ENCODE measurements around the gene HHLA2.
"Not testable (repeated sequence)": the region's sequence is repeated elsewhere in the genome, so short reads cannot be mapped to it uniquely, and the experiment has no call there.

HHLA2 gene

GRCh38 chr3:108296239-108296638 is at the start of gene HHLA2:
Gene HHLA2, plus strand, starts transcription at chr3:108296548. Its CDS starts 55,266 bp downstream, at chr3:108351814.
- Histone ChIP-seq H3K4me1 (ENCODE audit: control insufficient read depth in 1 of 2, insufficient read depth in 1 of 2, low read depth in 1 of 2, low read length in 1 of 2) (peaks cover 8 to 12% of the 10 kb centered on the region in 2 experiments), H3K36me3 (no peaks in the 10 kb centered on the region), H3K4me3 (ENCODE audit: low read depth in 1 of 2, low read length in 1 of 2) (no peak within 1 kb of the TSS), H3K9me3 (no peaks in the 10 kb centered on the region), H3K27ac (no peak within 1 kb of the TSS), H3K27me3 (no peaks in the 10 kb centered on the region)
- no peak for TF ChIP-seq CTCF (IDR thresholded peaks at IDR 0.05)

GRCh38 chr3:108250626-108251025 is 45.7 kb upstream of the HHLA2 start:
- peaks cover 0 to 7% of the 10 kb centered on the region in 2 experiments for H3K4me1 ChIP-seq (ENCODE audit: control insufficient read depth in 1 of 2, insufficient read depth in 1 of 2, low read depth in 1 of 2, low read length in 1 of 2)
- no peak overlapping the region for H3K4me3 ChIP-seq (ENCODE audit: low read depth in 1 of 2, low read length in 1 of 2)
- H3K27ac ChIP-seq: no peak overlapping the region
- no peaks in the 10 kb centered on the region for H3K36me3 ChIP-seq
- TF ChIP-seq CTCF (IDR thresholded peaks at IDR 0.05): no peak
- H3K9me3 ChIP-seq: no peaks in the 10 kb centered on the region
- no peaks in the 10 kb centered on the region for H3K27me3 ChIP-seq

- H3K9me3 ChIP-seq: no peaks in the 10 kb centered on the region
- no peak overlapping the region for H3K4me3 ChIP-seq (ENCODE audit: low read depth in 1 of 2, low read length in 1 of 2)
These were observed 45.1 kb upstream of the HHLA2 start for GRCh38 chr3:108251265-108251664.

GRCh38 chr3:108251844-108252243 is 44.5 kb upstream of the HHLA2 start:
- H3K27ac ChIP-seq: no peak overlapping the region
- H3K9me3 ChIP-seq: no peaks in the 10 kb centered on the region
- no peak for TF ChIP-seq CTCF (IDR thresholded peaks at IDR 0.05)
- peaks cover 0 to 7% of the 10 kb centered on the region in 2 experiments for H3K4me1 ChIP-seq (ENCODE audit: control insufficient read depth in 1 of 2, insufficient read depth in 1 of 2, low read depth in 1 of 2, low read length in 1 of 2)
- no peak overlapping the region for H3K4me3 ChIP-seq (ENCODE audit: low read depth in 1 of 2, low read length in 1 of 2)
- no peaks in the 10 kb centered on the region for H3K27me3 ChIP-seq
- no peaks in the 10 kb centered on the region for H3K36me3 ChIP-seq

More at GRCh38 chr3:108251265-108251664, 45.1 kb upstream of the HHLA2 start:
- no peak overlapping the region for H3K27ac ChIP-seq
- no peak for TF ChIP-seq CTCF (IDR thresholded peaks at IDR 0.05)
- no peaks in the 10 kb centered on the region for H3K36me3 ChIP-seq
- H3K27me3 ChIP-seq: no peaks in the 10 kb centered on the region
- peaks cover 0 to 7% of the 10 kb centered on the region in 2 experiments for H3K4me1 ChIP-seq (ENCODE audit: control insufficient read depth in 1 of 2, insufficient read depth in 1 of 2, low read depth in 1 of 2, low read length in 1 of 2)

GRCh38 chr3:108255131-108255530 is 41.2 kb upstream of the HHLA2 start:
- no peaks in the 10 kb centered on the region for H3K9me3 ChIP-seq
- H3K36me3 ChIP-seq: no peaks in the 10 kb centered on the region
- TF ChIP-seq CTCF (IDR thresholded peaks at IDR 0.05): no peak
- H3K4me1 ChIP-seq (ENCODE audit: control insufficient read depth in 1 of 2, insufficient read depth in 1 of 2, low read depth in 1 of 2, low read length in 1 of 2): no peaks in the 10 kb centered on the region
- no peaks in the 10 kb centered on the region for H3K27me3 ChIP-seq
- H3K4me3 ChIP-seq (ENCODE audit: low read depth in 1 of 2, low read length in 1 of 2): no peak overlapping the region
- H3K27ac ChIP-seq: no peak overlapping the region

GRCh38 chr3:108264534-108265298 is 31.6 kb upstream of the HHLA2 start:
- H3K27ac ChIP-seq; H3K4me3 ChIP-seq (ENCODE audit: low read depth in 1 of 2, low read length in 1 of 2); H3K9me3 ChIP-seq; H3K27me3 ChIP-seq; H3K4me1 ChIP-seq (ENCODE audit: control insufficient read depth in 1 of 2, insufficient read depth in 1 of 2, low read depth in 1 of 2, low read length in 1 of 2); H3K36me3 ChIP-seq: not testable (repeated sequence)

- H3K9me3 ChIP-seq; H3K4me3 ChIP-seq (ENCODE audit: low read depth in 1 of 2, low read length in 1 of 2); H3K36me3 ChIP-seq; H3K27me3 ChIP-seq; H3K27ac ChIP-seq; H3K4me1 ChIP-seq (ENCODE audit: control insufficient read depth in 1 of 2, insufficient read depth in 1 of 2, low read depth in 1 of 2, low read length in 1 of 2): not testable (repeated sequence)
These were observed 28.1 kb upstream of the HHLA2 start for GRCh38 chr3:108268235-108268634.
